Measurements from ENCODE around the gene RAB9B.

DNA sequence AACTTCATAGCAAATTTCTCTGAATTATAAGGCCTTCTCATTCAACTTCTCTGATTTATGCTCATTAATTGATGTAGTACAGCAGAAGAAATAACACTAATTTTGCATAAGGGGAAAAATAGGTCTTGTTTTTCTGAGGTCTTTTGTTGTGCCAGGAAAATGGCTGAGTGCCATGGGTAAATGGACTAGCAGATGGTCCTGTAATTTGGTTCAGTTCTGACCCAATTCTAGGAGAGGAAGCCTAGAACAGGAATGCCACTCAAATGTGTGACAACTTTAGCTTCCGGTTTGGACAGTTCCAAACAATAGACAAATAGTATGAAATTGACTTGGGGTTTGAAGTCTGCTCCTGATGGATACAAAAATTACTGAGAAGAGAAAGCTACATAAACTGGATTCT lies 6.2 kb downstream of the RAB9B start:
- TF ChIP-seq, protein P1, sequence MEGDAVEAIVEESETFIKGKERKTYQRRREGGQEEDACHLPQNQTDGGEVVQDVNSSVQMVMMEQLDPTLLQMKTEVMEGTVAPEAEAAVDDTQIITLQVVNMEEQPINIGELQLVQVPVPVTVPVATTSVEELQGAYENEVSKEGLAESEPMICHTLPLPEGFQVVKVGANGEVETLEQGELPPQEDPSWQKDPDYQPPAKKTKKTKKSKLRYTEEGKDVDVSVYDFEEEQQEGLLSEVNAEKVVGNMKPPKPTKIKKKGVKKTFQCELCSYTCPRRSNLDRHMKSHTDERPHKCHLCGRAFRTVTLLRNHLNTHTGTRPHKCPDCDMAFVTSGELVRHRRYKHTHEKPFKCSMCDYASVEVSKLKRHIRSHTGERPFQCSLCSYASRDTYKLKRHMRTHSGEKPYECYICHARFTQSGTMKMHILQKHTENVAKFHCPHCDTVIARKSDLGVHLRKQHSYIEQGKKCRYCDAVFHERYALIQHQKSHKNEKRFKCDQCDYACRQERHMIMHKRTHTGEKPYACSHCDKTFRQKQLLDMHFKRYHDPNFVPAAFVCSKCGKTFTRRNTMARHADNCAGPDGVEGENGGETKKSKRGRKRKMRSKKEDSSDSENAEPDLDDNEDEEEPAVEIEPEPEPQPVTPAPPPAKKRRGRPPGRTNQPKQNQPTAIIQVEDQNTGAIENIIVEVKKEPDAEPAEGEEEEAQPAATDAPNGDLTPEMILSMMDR (IDR thresholded peaks at IDR 0.05) = no peak
- TF ChIP-seq POLR2A (IDR thresholded peaks at IDR 0.05) (no peak), POLR2AphosphoS5 (IDR thresholded peaks at IDR 0.05) (no peak)

All from sigmoid colon (tissue), 4 donors.